ENCODE measurements around the gene CALR.
A peak's percentile ranks its signal among the peaks of the same experiment; 100 is the strongest.
"Not testable (repeated sequence)": the region's sequence is repeated elsewhere in the genome, so short reads cannot be mapped to it uniquely, and the experiment has no call there.

The CALR gene

DNA sequence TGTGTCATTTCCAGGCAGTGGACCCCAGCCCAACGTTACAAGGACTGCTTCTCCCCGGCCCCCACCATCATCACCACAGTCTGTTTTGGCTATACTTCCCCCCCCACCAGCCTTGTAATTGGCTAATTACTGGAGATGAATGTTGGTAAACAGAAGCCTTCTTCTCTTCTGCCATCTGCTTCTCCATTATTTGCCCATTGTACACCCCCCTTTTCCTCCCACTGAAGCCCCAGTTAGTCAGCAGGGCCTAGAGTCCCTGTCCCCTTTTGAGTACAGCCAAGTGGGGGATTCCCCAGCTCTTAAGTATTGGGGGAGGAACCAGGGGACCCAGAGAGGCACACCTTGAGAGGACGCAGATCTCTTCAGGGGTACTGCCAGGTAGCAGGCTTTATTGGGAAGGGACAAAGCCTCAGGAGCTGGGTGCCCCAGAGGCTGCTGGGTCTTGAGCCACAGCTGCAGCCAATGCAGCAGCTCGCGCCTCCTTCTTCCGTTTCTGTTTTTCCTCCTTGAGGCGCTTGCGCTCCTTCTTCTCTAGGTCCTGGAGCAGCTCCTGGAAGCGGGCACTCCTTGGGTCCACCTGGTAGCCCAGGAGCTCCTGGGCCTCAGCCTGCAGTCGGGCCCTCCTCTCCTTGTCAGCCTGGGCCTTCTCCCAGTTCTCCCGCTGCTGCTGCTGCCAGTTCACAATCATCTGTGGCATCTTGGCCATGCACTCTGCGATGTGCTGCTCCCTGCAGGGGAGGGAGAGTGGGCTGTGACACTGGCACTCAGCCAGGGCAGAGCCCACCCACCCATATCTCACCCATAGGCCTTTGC lies 15.6 kb downstream of the CALR start:
- no peak for DNase-seq

DNA sequence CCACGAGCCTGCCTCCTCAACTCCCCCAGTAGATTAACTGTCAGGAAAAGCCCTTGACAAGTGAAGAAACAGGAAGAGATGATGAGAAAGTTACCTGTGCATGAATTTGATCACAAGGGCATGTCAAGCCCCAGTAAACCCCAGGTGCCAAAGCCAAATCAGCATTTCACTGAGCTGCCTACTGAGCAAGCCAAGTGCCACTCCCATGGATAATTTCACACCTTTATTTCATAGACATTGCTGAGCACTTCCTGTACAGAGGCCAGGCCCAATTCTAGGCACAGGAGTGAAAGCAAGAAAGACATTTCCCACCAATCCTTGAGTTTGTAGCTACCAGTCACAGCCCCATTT lies 16.2 kb downstream of the CALR start:
- DNase-seq = no peak

DNA sequence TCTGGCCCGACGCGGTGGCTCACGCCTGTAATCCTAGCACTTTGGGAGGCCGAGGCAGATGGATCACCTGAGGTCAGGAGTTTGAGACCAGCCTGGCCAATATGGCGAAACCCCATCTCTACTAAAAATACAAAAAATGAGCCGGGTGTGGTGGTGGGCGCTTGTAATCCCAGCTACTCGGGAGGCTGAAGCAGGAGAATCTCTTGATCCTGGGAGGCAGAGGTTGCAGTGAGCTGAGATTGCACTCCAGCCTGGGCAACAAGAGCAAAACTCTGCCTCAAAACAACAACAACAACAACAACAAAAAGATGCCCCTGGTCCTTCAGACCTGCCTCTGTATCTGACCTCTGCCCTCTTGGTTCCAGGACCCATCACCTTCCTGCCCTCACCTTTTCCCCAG lies 17.2 kb downstream of the CALR start:
- DNase-seq = not testable (repeated sequence)

DNA sequence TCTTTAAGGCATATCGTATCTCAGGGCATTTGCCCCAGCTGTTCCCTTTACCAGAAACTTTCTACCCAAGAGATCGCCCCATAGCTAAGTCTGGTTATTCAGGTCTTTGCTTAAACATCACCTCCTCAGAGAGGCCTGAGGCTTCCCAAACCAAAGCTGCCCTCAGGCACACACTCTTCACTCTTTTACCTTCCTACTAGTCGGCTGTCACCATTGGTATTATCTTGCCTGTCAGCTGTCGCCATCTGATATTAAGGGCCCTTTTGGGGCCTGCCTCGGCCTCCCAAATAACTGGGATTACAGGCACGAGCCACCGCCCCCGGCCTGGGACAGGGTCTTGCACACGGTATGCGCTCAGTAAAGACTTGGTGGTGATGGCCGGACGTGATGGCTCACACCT lies 17.6 kb downstream of the CALR start:
- no peak for DNase-seq

DNA sequence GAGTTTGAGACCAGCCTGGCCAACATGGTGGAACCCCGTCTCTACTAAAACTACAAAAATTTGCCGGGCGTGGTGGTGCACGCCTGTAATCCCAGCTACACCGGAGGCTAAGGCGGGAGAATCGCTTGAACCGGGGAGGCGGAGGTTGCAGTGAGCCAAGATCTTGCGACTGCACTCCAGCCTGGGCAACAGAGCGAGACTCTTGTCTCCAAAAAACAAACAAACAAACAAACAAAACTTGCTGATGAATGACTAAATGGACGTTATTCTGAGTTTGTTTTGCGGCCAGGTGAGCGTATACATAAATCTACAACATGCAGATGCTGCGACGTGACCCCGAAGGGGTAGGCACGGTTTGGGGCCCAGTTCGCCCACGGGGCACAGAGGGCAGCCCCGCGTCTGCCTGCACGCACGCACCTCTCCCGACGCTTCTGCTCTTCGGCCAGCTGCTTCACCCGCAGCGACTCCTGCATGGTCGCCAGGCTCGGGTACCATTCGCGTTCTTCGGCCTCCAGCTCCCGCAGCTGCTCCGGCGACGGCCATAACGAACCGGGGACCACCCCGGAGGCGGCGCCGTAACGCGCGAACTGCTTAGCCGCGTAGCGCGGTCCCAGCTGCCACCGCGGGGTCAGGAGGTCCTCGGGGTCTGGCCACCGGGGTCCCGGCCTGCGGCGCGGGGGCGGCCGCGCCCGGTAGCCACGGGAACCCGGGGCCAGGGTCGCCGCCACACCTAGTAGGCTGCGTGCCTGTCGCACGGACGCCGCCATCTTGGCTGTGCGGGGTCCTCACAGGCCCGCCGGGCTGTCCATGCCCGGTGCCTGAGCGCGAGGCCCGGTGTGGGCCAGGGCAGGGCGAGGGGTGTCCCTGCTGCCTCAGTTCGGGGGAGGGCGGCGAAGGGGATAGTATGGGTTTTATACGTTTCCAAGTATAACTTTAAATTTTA lies 18.3 kb downstream of the CALR start, which contains the start of gene GADD45GIP1:
Gene GADD45GIP1 (minus strand): TSS at position 778 of the 943 bp plus-strand sequence. CDS start 11 bp downstream, at position 767.
- DNase-seq = peak; percentile 84

DNA sequence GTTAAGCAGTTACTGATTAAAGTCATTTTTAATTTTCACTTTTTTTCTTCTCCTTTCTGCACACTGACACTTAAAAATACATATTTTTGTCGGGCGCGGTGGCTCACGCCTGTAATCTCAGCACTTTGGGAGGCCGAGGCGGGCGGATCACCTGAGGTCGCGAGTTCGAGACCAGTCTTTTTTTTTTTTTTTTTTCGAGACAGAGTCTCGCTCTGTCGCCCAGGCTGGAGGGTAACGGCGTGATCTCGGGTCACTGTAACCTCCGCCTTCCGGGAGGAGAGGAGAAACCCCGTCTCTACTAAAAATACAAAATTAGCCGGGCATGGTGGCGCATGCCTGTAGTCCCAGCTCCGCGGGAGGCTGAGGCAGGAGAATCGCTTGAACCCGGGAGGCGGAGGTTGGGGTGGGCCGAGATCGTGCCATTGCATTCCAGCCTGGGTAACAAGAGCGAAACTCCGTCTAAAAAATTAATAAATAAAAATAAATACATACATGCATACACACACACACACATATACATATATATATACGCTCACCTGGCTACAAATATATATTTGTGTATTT lies 19.1 kb downstream of the CALR start:
- not testable (repeated sequence) for DNase-seq

DNA sequence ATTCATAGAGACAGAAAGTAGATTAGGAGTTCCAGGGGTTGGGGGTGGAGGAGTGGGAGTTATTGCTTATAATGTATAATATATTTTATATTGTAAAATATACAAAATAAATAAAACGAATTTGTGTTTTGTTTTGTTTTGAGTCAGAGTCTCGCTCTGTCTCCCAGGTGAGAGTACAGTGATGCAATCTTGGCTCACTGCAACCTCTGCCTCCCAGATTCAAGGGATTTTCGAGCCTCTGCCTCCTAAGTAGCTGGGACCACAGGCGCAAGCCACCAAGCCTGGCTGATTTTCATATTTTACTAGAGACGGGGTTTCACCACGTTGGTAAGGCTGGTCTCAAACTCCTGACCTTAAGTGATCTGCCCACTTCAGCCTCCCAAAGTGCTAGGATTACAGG lies 21.1 kb downstream of the CALR start:
- DNase-seq = no peak

DNA sequence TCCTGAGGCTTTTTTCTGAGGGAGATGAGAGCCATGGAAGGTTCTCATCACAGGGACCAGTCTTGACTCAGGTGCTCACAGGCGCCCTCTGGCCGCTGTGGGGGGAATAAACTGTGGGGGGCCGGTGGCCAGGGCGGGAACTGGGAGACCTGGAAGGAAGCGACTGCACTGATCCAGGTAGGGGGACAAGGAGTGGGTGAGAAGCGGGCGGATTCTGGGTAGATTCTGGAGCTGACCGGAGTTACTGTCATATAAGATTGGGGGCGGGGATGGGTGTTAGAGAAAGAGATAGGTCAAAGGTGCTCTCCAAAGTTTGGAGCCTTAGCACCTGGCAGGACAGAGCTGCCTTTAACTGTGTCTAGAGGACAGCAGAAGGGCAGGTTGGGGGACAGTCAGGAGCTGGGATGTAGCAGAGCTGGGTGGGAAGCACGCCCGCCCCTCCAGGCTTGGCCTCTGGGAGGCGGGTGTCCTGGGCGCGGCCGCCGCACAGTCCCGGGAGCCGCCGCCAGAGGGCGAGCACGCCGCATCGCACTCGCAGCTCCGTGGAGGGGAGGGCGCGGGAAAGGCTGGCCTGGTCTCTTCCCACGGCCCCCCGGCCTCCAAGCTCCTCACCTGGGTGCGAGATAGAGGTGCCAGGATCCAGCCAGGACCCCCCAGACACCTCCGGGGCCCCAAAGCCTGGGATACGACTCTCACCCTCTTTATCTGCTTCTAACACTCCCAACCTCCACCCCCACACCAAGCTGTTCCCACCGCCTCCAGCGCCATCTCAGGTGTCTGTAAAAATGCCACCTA lies 26.8 kb downstream of the CALR start:
- peak; percentile 85 for DNase-seq

DNA sequence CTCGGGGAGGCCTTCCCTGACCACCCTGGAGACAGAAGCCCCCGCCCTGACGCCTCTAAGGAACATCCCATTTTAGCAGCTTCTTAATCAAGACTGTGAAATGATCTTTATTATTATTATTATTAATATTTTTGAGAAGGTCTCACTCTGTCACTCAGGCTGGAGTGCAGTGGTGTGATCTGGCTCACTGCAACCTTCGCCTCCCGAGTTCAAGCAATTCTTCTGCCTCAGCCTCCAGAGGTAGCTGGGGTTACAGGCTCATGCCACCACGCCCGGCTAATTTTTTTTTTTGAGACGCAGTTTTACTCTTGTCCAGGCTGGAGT lies 27.4 kb downstream of the CALR start:
- no peak for DNase-seq

DNA sequence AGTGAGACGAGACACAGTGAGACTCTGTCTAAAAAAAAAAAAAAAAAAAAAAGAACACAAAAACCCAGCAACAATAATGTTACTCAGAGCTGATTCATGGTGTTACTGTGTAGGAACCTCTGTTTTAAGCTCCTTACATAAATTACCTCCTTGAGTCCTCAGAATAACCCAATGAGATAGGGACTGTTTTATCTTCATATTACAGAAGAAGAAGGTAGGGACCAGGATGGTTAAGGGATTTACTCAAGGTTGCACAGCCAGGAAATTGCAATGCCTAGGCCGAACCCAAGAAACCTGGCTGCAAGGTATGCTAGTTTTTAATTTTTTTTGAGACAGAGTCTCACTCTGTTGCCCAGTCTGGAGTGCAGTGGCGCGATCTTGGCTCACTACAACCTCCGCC lies 29.5 kb downstream of the CALR start:
- DNase-seq = no peak

DNA sequence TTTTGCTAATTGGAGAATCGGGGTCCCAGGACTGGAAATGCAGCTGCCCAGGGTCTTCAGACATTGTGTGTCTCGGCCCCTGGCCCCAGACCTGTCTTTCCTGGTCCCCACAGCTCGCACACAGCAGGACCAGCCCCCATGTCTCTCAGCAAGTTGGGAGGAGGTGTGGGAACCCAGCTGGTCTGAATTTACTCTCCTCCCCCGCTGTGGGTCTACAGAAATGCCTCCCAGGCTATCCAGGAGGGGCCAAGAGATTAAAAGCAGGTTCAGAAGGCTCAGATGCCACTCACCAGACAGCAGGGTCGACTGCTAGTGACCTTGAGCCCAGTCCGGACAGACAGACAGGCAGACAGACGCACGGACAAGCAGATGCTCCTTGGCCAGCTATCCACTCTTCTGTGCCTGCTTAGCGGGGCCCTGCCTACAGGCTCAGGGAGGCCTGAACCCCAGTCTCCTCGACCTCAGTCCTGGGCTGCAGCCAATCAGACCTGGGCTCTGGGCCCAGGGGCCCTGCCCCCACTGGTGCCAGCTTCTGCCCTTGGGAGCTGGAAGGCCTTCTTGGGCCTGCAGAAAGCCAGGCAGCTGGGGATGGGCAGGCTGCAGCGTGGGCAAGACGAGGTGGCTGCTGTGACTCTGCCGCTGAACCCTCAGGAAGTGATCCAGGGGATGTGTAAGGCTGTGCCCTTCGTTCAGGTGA lies 31.0 kb downstream of the CALR start, which contains the start of gene DAND5:
Gene DAND5 (plus strand): TSS at position 285 of the 697 bp plus-strand sequence. CDS start 85 bp downstream, at position 370.
- no peak for DNase-seq

DNA sequence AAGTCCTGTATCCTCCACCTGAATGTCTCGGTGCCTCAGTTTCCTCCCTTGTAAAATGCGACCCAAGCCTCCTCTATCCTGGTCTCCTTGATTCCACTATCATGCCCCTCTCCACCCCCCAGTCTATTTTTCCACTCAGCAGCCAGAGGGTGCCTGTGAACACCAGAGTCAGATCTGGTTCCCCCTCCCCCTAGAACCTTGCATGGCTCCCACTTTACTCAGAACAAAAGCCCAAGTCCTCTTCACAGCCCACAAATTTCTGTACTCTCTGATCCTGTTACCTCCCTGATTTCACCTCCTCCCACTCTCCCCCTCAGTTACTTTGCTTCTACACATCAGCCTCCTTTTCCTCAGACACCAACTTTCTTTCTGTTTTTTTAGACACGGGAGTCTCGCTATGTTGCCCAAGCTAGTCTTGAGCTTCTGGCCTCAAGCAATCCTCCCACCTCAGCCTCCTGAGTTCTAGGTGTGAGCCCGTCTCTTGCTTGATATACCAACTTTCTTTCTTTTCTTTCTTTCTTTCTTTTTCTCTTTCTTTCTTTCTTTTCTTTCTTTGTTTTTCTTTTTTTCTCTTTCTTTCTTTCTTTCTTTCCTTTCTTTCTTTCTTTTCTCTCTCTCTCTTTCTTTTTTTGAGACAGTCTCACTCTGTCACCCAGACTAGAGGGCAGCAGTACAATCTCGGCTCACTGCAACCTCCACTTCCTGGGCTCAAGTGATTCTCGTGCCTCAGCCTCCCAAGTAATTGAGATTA lies 31.8 kb downstream of the CALR start:
- no peak for DNase-seq

DNA sequence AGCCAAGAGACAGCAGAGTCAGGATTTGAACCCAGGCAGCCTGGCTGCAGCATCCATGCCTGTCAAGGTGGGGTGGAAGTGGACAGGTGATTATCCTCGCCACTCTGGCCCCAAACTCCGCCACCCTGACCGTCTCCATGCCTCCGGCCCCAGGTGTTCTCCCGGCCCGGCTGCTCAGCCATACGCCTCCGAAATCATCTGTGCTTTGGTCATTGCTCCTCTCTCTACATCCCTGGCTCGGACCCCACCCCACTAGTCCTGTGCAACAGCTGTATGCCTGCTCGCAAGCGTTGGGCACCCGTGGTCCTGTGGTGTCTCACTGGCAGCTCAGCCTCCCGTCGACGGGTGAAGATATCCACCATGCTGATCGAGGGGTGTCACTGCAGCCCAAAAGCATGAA lies 34.8 kb downstream of the CALR start:
- no peak for DNase-seq

DNA sequence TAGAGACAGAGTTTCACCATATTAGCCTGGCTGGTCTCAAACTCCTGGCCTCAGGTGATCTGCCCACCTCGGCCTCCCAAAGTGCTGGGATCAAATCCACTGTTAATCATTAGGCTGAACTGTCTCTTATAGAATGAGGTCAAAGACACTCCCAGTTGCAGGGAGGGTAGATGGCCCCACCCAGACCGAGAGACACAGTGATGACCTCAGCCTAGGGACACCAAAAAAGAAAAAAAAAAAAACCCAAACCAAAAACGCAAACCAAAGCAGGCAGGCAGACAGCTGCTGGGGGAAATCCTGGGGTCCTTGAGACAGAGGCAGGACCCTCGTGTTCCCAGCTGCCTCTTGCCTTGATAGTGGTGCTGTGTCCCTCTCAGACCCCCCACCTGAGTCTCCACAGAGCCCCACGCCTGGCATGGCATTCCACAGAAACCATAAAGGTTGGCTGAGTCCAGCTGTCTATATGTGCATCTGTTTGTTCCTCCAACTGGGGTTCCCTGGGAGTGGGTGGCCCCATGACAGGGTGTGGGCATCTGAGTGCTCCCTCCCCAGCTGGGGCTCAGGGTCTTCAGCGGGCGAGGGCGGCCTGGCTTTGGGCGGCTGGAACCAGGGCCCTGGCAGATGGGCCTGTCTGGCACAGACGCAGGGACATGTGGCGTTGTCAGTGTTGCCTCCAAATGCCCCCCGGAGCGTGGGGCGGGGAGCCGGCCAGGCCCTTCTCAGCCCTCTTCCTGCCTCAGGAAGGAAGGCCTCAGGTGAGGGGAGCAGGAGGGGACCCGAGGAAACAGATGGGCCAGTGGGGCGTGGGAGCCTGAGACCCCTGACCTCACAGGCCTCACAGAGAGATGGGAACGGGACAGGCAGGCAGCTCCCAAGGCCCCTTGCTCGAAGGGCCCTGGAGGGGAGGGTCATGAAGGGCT lies 36.2 kb downstream of the CALR start:
- no peak for DNase-seq

DNA sequence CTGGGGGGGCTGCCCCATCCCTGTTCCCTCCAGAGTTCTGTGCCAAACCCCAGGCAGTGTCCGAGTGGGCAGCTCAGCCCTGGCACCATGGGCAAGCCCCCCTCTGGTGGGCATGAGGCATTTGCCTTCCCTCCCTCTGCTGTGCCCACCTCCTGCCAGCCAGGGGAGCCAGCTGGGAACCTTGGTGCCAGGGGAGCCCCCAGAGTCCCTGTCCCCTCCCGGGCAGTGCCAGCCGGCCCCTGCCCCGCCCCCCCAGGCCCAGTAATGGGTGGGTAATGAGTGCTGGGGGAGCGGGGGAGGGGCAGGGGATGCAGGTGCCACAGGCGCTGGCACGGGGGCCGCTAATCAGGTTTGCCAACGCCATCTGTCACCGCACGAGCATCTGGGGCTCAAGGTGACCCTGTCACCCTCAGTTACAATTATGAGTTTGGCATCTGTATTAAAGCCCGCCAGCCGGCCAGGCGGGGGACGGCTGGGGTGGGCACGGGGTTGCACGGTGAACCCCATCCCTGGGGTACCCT lies 36.9 kb downstream of the CALR start:
- no peak for DNase-seq

DNA sequence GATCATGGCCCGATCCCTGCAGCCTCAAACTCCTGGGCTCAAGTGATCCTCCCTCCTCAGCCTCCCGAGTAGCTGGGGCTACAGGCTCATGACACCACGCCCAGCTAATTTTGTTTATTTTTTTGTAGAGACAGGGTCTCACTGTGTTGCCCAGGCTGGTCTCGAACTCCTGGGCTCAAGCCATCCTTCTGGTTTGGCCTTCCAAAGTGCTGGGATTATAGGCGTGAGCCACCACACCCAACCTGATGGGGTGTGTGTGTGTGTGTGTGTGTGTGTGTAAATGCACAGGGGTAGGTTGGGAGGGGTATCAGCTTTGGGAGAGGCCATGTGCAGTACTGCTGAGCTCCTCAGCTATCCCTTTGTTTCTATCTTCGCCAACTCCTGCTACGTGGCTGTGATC lies 37.7 kb downstream of the CALR start:
- DNase-seq = not testable (repeated sequence)

DNA sequence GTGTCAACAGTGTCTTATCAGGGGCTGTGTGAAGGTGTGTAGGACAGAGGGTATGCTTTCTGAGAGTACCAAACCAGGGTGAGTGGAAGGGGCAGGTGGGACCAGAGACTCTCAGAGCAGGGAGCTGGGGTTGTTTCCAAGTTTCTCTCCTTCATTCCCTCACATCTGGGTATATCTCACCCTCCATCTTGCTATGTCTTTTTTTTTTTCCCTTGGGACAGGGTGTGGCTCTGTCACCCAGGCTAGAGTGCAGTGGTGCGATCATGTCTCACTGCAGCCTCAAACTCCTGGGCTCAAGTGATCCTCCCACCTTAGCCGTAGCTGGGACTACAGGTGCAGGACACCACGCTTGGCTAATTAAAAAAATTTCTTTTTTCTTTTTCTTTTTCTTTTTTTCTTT lies 41.6 kb downstream of the CALR start:
- DNase-seq = no peak

DNA sequence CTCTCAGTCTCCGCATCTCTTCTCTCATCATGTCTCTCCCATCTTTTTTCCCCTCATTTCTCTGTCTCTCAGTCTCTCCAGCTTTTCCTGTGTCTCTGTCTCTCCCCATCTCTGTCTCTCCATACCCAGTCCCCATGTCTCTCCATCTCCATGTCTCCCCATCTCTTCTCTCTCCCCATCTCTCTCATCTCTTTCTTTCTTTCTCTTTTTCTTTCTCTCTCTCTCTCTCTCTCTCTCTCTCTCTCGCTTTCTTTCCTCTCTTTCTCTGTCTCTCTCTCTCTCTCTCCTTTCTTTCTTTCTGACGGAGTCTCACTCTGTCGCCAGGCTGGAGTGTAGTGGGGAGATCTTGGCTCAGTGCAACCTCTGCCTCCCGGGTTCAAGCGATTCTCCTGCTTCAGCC lies 44.2 kb downstream of the CALR start:
- DNase-seq = no peak

DNA sequence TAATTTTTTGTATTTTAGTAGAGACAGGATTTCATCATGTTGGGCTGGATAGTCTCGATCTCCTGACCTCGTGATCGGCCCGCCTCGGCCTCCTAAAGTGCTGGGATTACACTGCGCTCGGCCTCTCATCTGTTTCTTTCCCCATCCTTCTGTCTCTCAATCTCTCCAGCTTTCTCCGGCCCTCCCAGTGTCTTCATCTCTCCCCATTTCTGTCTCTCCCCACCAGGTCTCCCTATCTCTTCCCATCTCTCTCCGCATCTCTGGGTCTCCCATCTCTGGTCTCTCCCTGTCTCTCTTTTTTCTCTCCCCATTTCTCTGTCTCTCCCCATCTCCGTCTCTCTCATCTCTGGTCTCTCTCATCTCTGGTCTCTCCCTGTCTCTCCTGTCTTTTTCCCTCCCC lies 44.7 kb downstream of the CALR start:
- no peak for DNase-seq

DNA sequence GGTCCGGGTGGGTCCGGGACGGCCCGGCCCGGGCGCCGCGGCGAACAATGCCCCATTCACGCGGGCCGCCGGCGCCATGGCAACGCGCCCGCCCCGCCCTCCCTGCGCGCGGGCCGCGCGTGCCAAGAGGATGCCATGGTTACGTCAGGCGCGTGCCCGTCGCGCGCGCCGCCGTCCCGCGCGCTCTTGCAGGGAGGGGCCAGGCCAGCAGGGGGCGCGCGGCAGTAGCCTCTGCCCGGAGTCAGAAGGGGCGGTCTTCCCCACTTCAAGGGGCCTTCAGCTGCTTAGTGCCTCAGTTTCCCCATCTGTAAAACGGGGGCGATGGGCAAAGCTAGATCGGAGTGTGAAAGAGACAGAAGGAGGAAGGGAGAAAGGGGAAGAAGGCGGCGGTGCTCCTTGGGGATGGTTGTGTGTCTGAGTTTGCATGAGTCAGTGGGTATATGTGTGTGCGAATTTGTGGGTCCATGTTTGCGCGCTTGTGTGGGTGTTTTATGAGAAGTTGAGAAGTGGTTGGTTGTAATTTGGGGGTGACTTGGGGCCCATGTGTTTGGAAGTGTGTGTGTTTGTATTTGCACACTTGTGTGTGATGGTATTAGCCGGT lies 45.2 kb downstream of the CALR start:
- DNase-seq = peak; percentile 88

All from CD4-positive, alpha-beta T cell treated with Interleukin-10 for 1 hour (primary cell).